ENCODE data around the gene CDH13.

Gene CDH13

DNA sequence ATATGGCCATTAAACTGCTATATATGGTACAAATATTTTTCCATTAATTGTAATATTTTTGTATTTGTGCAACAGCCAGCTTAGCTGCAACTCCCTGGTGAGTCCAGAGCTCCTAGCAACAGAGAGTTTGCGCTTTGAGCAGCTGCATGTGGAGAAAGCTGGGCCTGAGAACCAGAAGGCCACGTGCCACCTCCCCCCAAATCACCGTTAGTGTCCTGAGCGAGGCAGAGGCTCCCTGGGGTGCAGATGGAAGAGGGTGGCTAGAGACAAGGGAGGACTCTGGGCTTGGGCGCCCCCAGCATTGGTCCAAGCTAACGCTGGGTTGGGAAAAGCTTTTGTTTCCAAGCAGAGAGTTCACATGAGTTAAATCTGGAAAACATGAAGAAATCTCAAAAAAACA is 1222.7 kb downstream of the CDH13 start:
- no peaks in the 10 kb centered on the region for H3K79me2 ChIP-seq (ENCODE audit: control insufficient read depth, low read length)
- no peaks in the 10 kb centered on the region for H3K9me3 ChIP-seq (ENCODE audit: control insufficient read depth, insufficient read depth, low read length)
- no peak overlapping the region for H3K4me3 ChIP-seq (ENCODE audit: low read length)

More for the DNA sequence above, 1222.7 kb downstream of the CDH13 start:
- Histone ChIP-seq H3K4me1 (ENCODE audit: control insufficient read depth, low read length) (no peaks in the 10 kb centered on the region), H4K20me1 (ENCODE audit: control insufficient read depth, insufficient read depth, low read depth, low read length) (no peaks in the 10 kb centered on the region), H3K27ac (ENCODE audit: low read depth, low read length) (no peak overlapping the region), H3K4me2 (ENCODE audit: low read length) (no peak overlapping the region), H3K36me3 (ENCODE audit: control insufficient read depth, low read length) (no peaks in the 10 kb centered on the region), H3F3A (ENCODE audit: control insufficient read depth, insufficient read depth) (no peaks in the 10 kb centered on the region), H3K27me3 (ENCODE audit: control insufficient read depth, low read length) (no peaks in the 10 kb centered on the region), H3K9me2 (replicated peaks; ENCODE audit: control insufficient read depth, low read length) (no peaks in the 10 kb centered on the region)
- TF ChIP-seq EZH2phosphoT487 (IDR thresholded peaks at IDR 0.05; ENCODE audit: borderline replicate concordance, low read length): no peak
- TF ChIP-seq, protein P1, sequence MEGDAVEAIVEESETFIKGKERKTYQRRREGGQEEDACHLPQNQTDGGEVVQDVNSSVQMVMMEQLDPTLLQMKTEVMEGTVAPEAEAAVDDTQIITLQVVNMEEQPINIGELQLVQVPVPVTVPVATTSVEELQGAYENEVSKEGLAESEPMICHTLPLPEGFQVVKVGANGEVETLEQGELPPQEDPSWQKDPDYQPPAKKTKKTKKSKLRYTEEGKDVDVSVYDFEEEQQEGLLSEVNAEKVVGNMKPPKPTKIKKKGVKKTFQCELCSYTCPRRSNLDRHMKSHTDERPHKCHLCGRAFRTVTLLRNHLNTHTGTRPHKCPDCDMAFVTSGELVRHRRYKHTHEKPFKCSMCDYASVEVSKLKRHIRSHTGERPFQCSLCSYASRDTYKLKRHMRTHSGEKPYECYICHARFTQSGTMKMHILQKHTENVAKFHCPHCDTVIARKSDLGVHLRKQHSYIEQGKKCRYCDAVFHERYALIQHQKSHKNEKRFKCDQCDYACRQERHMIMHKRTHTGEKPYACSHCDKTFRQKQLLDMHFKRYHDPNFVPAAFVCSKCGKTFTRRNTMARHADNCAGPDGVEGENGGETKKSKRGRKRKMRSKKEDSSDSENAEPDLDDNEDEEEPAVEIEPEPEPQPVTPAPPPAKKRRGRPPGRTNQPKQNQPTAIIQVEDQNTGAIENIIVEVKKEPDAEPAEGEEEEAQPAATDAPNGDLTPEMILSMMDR (IDR thresholded peaks at IDR 0.05; ENCODE audit: low read depth, low read length, poor library complexity, severe bottlenecking): no peak

Measured in DOHH2 (cell line).